ENCODE data around the gene FAM83G.

FAM83G gene

DNA sequence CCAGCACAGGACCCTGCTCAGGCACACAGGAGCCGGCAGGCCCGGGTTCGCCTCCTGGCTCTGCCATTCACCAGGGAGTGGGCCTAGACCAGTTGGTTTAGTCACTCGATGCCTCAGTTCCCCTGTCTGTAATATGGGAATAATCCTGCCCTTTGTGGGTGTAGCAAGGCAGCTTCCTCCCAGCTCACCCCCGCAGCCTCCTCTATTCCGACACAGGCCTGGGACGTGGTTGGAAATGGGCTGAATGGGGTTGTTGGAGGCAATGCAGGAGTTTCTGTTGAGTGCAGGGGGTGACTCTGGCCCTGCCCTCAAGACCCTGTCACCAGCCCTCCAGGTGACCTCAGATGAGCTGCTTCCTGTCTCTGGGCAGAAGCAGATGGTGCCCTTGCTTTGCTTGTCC, 32.8 kb downstream of the FAM83G start:
- Histone ChIP-seq H3K9me2 (replicated peaks; ENCODE audit: control insufficient read depth, low read length) (no peaks in the 10 kb centered on the region), H3K36me3 (ENCODE audit: control insufficient read depth, low read length) (peaks cover 5% of the 10 kb centered on the region; the same call in 1 of the 2 replicates), H3K27ac (ENCODE audit: low read depth, low read length) (no peak overlapping the region), H3K4me3 (ENCODE audit: low read length) (no peak overlapping the region), H3F3A (ENCODE audit: control insufficient read depth, insufficient read depth) (no peaks in the 10 kb centered on the region), H3K9me3 (ENCODE audit: control insufficient read depth, insufficient read depth, low read length) (no peaks in the 10 kb centered on the region), H3K27me3 (ENCODE audit: control insufficient read depth, low read length) (no peaks in the 10 kb centered on the region), H4K20me1 (ENCODE audit: control insufficient read depth, insufficient read depth, low read depth, low read length) (no peaks in the 10 kb centered on the region), H3K79me2 (ENCODE audit: control insufficient read depth, low read length) (no peaks in the 10 kb centered on the region), H3K4me2 (ENCODE audit: low read length) (no peak overlapping the region), H3K4me1 (ENCODE audit: control insufficient read depth, low read length) (peaks cover 6% of the 10 kb centered on the region; the same call in 1 of the 2 replicates)
- no peak for TF ChIP-seq EZH2phosphoT487 (IDR thresholded peaks at IDR 0.05; ENCODE audit: borderline replicate concordance, low read length)
- no peak for TF ChIP-seq CTCF (IDR thresholded peaks at IDR 0.05; ENCODE audit: low read depth, low read length, poor library complexity, severe bottlenecking)

GRCh38 chr17:18970582-18971480, 33.7 kb downstream of the FAM83G start:
- H3K27me3 ChIP-seq (ENCODE audit: control insufficient read depth, low read length), result no peaks in the 10 kb centered on the region
- H3F3A ChIP-seq (ENCODE audit: control insufficient read depth, insufficient read depth), result no peaks in the 10 kb centered on the region
- peaks cover 5% of the 10 kb centered on the region; the same call in 1 of the 2 replicates for H3K36me3 ChIP-seq (ENCODE audit: control insufficient read depth, low read length)

DNA sequence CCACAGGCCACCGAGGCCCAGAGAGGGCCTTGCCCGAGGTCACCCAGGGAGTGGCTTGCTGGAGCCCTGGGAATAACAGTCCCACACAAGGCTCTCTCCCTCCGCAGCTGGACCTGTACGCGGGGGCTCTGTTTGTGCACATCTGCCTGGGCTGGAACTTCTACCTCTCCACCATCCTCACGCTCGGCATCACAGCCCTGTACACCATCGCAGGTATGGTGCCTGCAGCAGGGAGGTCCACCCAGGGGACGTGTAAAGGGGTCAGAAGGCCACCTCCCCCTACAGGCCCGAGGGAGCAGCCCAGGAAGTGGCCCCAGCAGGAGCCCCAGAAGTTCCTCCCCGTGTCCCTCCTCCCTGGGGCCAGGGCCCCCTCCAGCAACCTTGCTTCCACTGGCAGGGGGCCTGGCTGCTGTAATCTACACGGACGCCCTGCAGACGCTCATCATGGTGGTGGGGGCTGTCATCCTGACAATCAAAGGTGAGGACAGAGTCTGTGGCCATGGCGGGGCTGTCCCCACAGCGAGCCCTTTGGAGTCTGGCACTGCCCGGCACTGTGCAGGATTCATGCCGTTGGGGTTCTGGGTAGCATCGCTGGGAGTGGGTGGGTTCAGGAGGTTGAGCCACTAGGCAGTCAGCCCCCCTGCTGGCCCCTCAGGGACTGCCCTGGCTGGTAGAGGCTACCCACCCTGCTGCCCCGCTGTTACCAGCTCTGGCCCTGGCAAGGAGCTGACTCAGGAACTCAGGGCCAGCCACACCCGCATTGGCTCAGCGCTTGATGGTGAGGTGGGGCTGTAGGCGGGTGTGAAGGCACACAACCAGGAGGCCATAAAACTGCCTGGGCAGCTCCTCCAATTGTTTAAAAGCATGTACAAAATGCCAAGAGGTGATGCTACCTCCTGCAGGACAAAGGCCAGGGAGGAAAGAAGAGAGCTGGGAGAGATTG, 35.3 kb downstream of the FAM83G start:
- Histone ChIP-seq H3K4me1 (ENCODE audit: control insufficient read depth, low read length) (peaks cover 6% of the 10 kb centered on the region; the same call in 1 of the 2 replicates), H3K4me3 (ENCODE audit: low read length) (no peak overlapping the region), H3K9me3 (ENCODE audit: control insufficient read depth, insufficient read depth, low read length) (no peaks in the 10 kb centered on the region), H3K9me2 (replicated peaks; ENCODE audit: control insufficient read depth, low read length) (no peaks in the 10 kb centered on the region), H3K27ac (ENCODE audit: low read depth, low read length) (no peak overlapping the region), H3K4me2 (ENCODE audit: low read length) (no peak overlapping the region), H3K27me3 (ENCODE audit: control insufficient read depth, low read length) (no peaks in the 10 kb centered on the region), H3F3A (ENCODE audit: control insufficient read depth, insufficient read depth) (no peaks in the 10 kb centered on the region), H3K36me3 (ENCODE audit: control insufficient read depth, low read length) (peaks cover 5% of the 10 kb centered on the region; the same call in 1 of the 2 replicates), H4K20me1 (ENCODE audit: control insufficient read depth, insufficient read depth, low read depth, low read length) (no peaks in the 10 kb centered on the region), H3K79me2 (ENCODE audit: control insufficient read depth, low read length) (no peaks in the 10 kb centered on the region)
- TF ChIP-seq CTCF (IDR thresholded peaks at IDR 0.05; ENCODE audit: low read depth, low read length, poor library complexity, severe bottlenecking), result no peak
- TF ChIP-seq EZH2phosphoT487 (IDR thresholded peaks at IDR 0.05; ENCODE audit: borderline replicate concordance, low read length), result no peak

More at GRCh38 chr17:18970582-18971480, 33.7 kb downstream of the FAM83G start:
- no peaks in the 10 kb centered on the region for H3K9me3 ChIP-seq (ENCODE audit: control insufficient read depth, insufficient read depth, low read length)
- H3K4me3 ChIP-seq (ENCODE audit: low read length), result no peak overlapping the region
- H4K20me1 ChIP-seq (ENCODE audit: control insufficient read depth, insufficient read depth, low read depth, low read length), result no peaks in the 10 kb centered on the region
- no peak overlapping the region for H3K27ac ChIP-seq (ENCODE audit: low read depth, low read length)
- no peak overlapping the region for H3K4me2 ChIP-seq (ENCODE audit: low read length)
- no peaks in the 10 kb centered on the region for H3K79me2 ChIP-seq (ENCODE audit: control insufficient read depth, low read length)
- no peaks in the 10 kb centered on the region for H3K9me2 ChIP-seq (replicated peaks; ENCODE audit: control insufficient read depth, low read length)
- peaks cover 6% of the 10 kb centered on the region; the same call in 1 of the 2 replicates for H3K4me1 ChIP-seq (ENCODE audit: control insufficient read depth, low read length)
- TF ChIP-seq CTCF (IDR thresholded peaks at IDR 0.05; ENCODE audit: low read depth, low read length, poor library complexity, severe bottlenecking) (no peak), EZH2phosphoT487 (IDR thresholded peaks at IDR 0.05; ENCODE audit: borderline replicate concordance, low read length) (no peak)

All from DOHH2 (cell line).